Ishikawa (cell line): Measurements from ENCODE around the gene STAG1.

Experiments
- CEBPB ChIP-seq: IDR thresholded peaks from 2 replicates; pipeline ENCODE4 v1.6.1; 2012
- CREB1 ChIP-seq: IDR thresholded peaks from 2 replicates; pipeline ENCODE4 v1.6.1; 2012; ENCODE audit warnings: low read depth
- EGR1 ChIP-seq: IDR thresholded peaks from 2 replicates; pipeline ENCODE4 v1.6.1; 2012
- EP300 ChIP-seq: IDR thresholded peaks from 2 replicates; pipeline ENCODE4 v1.6.1; 2012; ENCODE audit warnings: borderline replicate concordance
- FOXM1 ChIP-seq: IDR thresholded peaks from 2 replicates; pipeline ENCODE4 v1.6.1; 2012; ENCODE audit warnings: low read depth, borderline replicate concordance
- NFIC ChIP-seq: IDR thresholded peaks from 2 replicates; pipeline ENCODE4 v1.6.1; 2012
- RAD21 ChIP-seq: IDR thresholded peaks from 2 replicates; pipeline ENCODE4 v1.6.1; 2012; ENCODE audit warnings: low read depth
- TAF1 ChIP-seq: IDR thresholded peaks from 2 replicates; pipeline ENCODE4 v1.6.1; 2012; ENCODE audit warnings: low read depth, mild to moderate bottlenecking
- TCF12 ChIP-seq: IDR thresholded peaks from 2 replicates; pipeline ENCODE4 v1.6.1; 2012; ENCODE audit warnings: low read depth
- TEAD4 ChIP-seq: IDR thresholded peaks from 2 replicates; pipeline ENCODE4 v1.6.1; 2012
- YY1 ChIP-seq: IDR thresholded peaks from 2 replicates; pipeline ENCODE4 v1.6.1; 2012; ENCODE audit warnings: low read depth
- ZBTB7A ChIP-seq: IDR thresholded peaks from 2 replicates; pipeline ENCODE4 v1.6.1; 2012; ENCODE audit warnings: low read depth
- TF ChIP-seq, protein P1 (sequence below): IDR thresholded peaks from 2 replicates; pipeline ENCODE4 v1.6.1; 2012
- TF ChIP-seq, protein P2 (sequence below): IDR thresholded peaks from 2 replicates; pipeline ENCODE4 v1.6.1; 2012
- TF ChIP-seq, protein P3 (sequence below): IDR thresholded peaks from 2 replicates; pipeline ENCODE4 v1.6.1; 2012; ENCODE audit warnings: low read depth, mild to moderate bottlenecking

STAG1 gene

DNA sequence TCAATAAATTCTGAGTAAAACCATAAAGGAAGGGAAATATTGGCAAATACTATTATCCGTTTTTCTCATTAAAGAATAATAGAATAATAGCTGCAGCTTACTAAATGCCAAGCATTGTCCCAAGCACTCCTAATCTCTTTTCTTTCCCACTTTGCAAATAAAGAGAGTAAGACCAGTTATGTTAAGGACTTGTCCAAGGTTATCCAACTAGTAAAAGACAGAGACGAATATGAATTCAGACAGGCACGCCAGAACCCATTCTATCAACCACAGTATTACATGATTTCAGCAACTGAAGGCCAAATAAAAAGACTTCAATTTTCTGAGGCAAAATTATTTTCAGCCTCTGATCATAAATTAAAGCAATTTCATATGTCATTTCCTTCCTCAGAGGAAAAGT, 235.5 kb downstream of the STAG1 start:
- no peak for TF ChIP-seq EGR1

DNA sequence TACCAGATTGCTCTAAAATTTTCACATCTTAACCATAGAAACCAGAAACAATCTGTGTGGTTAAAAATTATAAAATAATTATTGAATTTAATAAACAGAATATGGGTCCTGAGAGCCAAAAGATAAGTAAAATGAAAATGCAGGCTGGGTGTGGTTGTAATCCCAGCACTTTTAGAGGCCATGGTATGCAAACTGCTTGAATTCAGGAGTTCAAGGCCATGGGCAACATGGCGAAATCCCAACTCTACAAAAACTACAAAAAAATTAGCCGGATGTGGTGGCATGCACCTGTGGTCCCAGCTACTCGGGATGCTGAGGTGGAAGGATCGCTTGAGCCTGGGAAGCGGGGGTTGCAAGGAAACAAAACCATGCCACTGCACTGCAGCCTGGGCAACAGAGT, 236.1 kb downstream of the STAG1 start:
- TF ChIP-seq, protein P1, sequence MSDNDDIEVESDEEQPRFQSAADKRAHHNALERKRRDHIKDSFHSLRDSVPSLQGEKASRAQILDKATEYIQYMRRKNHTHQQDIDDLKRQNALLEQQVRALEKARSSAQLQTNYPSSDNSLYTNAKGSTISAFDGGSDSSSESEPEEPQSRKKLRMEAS: no peak
- TF ChIP-seq CREB1 (no peak), TAF1 (no peak), YY1 (no peak), EGR1 (no peak), RAD21 (no peak), ZBTB7A (no peak), NFIC (no peak), EP300 (no peak), FOXM1 (no peak), TEAD4 (no peak), CEBPB (no peak), TCF12 (no peak)
- TF ChIP-seq, protein P2, sequence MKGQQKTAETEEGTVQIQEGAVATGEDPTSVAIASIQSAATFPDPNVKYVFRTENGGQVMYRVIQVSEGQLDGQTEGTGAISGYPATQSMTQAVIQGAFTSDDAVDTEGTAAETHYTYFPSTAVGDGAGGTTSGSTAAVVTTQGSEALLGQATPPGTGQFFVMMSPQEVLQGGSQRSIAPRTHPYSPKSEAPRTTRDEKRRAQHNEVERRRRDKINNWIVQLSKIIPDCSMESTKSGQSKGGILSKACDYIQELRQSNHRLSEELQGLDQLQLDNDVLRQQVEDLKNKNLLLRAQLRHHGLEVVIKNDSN: no peak
- TF ChIP-seq, protein P3, sequence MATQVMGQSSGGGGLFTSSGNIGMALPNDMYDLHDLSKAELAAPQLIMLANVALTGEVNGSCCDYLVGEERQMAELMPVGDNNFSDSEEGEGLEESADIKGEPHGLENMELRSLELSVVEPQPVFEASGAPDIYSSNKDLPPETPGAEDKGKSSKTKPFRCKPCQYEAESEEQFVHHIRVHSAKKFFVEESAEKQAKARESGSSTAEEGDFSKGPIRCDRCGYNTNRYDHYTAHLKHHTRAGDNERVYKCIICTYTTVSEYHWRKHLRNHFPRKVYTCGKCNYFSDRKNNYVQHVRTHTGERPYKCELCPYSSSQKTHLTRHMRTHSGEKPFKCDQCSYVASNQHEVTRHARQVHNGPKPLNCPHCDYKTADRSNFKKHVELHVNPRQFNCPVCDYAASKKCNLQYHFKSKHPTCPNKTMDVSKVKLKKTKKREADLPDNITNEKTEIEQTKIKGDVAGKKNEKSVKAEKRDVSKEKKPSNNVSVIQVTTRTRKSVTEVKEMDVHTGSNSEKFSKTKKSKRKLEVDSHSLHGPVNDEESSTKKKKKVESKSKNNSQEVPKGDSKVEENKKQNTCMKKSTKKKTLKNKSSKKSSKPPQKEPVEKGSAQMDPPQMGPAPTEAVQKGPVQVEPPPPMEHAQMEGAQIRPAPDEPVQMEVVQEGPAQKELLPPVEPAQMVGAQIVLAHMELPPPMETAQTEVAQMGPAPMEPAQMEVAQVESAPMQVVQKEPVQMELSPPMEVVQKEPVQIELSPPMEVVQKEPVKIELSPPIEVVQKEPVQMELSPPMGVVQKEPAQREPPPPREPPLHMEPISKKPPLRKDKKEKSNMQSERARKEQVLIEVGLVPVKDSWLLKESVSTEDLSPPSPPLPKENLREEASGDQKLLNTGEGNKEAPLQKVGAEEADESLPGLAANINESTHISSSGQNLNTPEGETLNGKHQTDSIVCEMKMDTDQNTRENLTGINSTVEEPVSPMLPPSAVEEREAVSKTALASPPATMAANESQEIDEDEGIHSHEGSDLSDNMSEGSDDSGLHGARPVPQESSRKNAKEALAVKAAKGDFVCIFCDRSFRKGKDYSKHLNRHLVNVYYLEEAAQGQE: no peak

DNA sequence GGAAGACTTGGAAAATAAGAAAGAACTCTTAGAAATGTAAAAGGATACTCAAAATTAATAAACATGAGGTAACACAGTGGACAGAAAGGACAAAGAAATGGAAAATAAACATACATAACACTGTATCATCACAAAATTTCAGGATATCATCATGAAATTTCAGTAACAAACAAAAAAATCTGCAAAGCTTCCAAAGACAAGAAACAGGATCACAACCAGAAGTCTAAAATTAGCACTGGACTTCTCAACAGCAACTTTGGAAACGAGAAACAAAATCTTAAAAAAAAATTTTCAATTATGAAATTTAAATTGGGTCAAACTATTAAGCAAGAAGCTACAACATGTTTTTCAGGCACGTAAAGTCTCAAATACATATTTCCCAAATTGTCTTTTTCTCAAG, 238.8 kb downstream of the STAG1 start:
- TF ChIP-seq NFIC: no peak
- TF ChIP-seq CEBPB: no peak
- TF ChIP-seq, protein P1: no peak
- TF ChIP-seq, protein P2: no peak
- no peak for TF ChIP-seq RAD21
- no peak for TF ChIP-seq TEAD4

DNA sequence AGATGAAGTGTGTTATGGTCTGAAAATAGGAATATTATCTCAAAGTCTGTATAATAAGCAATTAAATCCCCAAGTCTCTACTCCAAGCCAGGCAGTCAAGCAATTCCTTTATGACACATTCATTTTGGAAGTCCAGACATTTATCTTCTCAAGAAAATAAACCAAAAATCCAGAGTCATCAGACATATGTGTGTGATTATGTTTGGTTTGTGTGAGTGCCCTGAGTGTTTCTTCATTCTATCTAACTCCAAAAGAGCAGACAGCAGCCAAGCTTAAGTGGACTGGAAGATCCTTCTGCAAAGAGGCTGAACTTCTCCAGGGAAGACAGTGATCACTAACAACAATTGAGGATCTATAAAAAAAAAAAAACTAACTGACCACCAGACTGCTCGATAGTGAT, 239.8 kb downstream of the STAG1 start:
- TF ChIP-seq ZBTB7A: no peak
- TF ChIP-seq, protein P3: no peak
- TF ChIP-seq RAD21: no peak
- no peak for TF ChIP-seq TCF12
- TF ChIP-seq CREB1: no peak
- TF ChIP-seq EP300: no peak
- no peak for TF ChIP-seq TAF1
- TF ChIP-seq, protein P2: no peak
- TF ChIP-seq, protein P1: no peak
- no peak for TF ChIP-seq NFIC
- no peak for TF ChIP-seq EGR1
- TF ChIP-seq YY1: no peak
- TF ChIP-seq CEBPB: no peak
- TF ChIP-seq TEAD4: no peak
- TF ChIP-seq FOXM1: no peak

DNA sequence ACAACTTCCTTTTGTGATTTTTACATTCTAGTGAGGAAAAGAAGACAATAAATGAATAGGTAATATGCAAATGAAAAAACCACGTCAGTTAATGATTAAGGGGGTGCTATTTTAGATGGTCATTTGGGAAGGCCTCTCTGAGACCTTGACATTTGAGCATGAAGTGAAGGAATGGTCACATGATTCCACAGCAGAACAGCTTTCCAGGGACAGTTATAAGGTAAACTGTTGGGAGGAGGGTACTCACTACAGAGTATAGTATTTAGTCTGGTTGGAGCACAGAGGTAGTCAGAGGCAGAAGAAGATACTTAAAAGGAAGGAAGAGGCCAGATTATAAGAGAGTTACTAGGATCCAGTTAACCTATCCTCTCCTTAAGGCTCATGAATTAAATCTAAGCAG, 246.5 kb downstream of the STAG1 start:
- TF ChIP-seq TEAD4: no peak

DNA sequence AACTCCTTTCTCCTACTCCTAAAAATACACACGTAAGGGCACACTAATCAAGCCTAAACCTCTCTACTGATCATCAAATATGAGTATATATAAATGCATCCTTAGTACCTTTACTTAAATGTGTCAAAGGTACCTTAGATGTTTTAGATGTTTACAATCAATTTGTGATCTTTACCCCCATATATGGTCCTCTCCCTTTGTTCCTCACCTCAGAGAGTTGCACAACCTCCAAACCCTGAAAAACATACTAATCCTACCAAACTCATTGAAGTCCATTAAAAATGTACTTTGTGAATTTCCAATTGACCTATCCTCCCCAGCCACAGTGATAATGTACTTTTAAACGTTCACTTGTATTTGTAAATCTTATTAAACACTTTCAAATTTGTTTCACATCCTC, 249.1 kb downstream of the STAG1 start:
- TF ChIP-seq TEAD4 (no peak), TCF12 (no peak)

DNA sequence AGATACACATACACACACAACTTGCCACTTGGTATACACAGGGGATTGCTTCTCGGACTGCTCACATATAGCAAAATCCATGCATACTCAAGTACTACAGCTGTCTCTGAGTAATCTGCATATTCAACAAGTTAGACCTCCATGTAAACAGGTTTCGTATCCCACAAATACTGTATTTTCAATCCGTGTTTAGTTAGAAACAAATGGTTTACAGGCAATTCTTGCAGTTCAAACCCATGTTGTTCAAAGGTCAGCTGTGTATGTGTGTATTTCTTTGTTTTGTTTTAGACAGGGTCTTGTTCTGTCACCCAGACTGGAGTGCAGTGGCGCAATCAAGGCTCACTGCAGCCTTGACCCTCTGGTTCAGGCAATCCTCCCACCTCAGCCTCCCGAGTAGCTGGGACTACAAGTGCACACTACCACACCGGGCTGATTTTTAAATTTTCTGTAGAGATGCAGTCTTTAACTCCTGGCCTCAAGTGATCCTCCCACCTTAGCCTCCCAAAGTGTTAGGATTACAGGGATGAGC, 253.2 kb downstream of the STAG1 start:
- TF ChIP-seq TAF1 (no peak), FOXM1 (no peak), TEAD4 (no peak), EGR1 (no peak)
